ENCODE results near the gene AKR1A1. TPM values are rescaled to one million over a fixed set of nuclear protein-coding genes. Genes with fewer than 3 reads are reported as not detected.

The AKR1A1 gene
- total and polyA plus RNA-seq, 2 experiments from 2014 or later = 186 to 275 TPM

DNA sequence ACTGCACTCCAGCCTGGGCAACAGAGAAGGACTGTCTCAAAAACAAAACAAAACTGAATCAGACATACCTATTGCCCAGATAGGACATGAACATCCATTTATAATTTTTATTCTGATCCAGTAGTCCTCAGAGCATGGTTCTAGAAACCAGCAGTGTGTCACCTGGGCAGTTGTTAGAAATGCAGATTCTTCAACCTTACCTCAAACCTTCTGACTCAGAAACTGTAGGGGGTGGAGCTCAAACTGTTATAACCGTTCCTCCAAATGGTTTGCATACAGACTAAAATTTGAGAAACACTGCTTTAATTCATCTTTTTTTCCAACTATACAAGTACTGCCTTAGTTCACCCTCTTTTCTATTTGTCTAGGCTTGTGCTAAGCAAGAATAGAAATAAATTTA is 39.2 kb downstream of the AKR1A1 start:
- TF ChIP-seq, protein P1, sequence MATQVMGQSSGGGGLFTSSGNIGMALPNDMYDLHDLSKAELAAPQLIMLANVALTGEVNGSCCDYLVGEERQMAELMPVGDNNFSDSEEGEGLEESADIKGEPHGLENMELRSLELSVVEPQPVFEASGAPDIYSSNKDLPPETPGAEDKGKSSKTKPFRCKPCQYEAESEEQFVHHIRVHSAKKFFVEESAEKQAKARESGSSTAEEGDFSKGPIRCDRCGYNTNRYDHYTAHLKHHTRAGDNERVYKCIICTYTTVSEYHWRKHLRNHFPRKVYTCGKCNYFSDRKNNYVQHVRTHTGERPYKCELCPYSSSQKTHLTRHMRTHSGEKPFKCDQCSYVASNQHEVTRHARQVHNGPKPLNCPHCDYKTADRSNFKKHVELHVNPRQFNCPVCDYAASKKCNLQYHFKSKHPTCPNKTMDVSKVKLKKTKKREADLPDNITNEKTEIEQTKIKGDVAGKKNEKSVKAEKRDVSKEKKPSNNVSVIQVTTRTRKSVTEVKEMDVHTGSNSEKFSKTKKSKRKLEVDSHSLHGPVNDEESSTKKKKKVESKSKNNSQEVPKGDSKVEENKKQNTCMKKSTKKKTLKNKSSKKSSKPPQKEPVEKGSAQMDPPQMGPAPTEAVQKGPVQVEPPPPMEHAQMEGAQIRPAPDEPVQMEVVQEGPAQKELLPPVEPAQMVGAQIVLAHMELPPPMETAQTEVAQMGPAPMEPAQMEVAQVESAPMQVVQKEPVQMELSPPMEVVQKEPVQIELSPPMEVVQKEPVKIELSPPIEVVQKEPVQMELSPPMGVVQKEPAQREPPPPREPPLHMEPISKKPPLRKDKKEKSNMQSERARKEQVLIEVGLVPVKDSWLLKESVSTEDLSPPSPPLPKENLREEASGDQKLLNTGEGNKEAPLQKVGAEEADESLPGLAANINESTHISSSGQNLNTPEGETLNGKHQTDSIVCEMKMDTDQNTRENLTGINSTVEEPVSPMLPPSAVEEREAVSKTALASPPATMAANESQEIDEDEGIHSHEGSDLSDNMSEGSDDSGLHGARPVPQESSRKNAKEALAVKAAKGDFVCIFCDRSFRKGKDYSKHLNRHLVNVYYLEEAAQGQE (IDR thresholded peaks at IDR 0.05; ENCODE audit: unreplicated experiment) = no peak
- TF ChIP-seq CREB1 (CRISPR knock-in tag; IDR thresholded peaks at IDR 0.05; ENCODE audit: low read depth) (no peak), ZNF331 (CRISPR knock-in tag; IDR thresholded peaks at IDR 0.05; ENCODE audit: low read depth) (no peak), JUNB (IDR thresholded peaks at IDR 0.05; ENCODE audit: unreplicated experiment) (no peak), EZH2phosphoT487 (IDR thresholded peaks at IDR 0.05; ENCODE audit: unreplicated experiment) (no peak), POLR2AphosphoS5 (IDR thresholded peaks at IDR 0.05; ENCODE audit: low read depth) (no peak), STAT1 (IDR thresholded peaks at IDR 0.05; ENCODE audit: unreplicated experiment) (no peak), NANOG (IDR thresholded peaks at IDR 0.05; ENCODE audit: borderline replicate concordance) (no peak), EZH2 (IDR thresholded peaks at IDR 0.05; ENCODE audit: low read depth, unreplicated experiment) (no peak), ZNF114 (CRISPR knock-in tag; IDR thresholded peaks at IDR 0.05) (no peak)
- TF ChIP-seq, protein P2, sequence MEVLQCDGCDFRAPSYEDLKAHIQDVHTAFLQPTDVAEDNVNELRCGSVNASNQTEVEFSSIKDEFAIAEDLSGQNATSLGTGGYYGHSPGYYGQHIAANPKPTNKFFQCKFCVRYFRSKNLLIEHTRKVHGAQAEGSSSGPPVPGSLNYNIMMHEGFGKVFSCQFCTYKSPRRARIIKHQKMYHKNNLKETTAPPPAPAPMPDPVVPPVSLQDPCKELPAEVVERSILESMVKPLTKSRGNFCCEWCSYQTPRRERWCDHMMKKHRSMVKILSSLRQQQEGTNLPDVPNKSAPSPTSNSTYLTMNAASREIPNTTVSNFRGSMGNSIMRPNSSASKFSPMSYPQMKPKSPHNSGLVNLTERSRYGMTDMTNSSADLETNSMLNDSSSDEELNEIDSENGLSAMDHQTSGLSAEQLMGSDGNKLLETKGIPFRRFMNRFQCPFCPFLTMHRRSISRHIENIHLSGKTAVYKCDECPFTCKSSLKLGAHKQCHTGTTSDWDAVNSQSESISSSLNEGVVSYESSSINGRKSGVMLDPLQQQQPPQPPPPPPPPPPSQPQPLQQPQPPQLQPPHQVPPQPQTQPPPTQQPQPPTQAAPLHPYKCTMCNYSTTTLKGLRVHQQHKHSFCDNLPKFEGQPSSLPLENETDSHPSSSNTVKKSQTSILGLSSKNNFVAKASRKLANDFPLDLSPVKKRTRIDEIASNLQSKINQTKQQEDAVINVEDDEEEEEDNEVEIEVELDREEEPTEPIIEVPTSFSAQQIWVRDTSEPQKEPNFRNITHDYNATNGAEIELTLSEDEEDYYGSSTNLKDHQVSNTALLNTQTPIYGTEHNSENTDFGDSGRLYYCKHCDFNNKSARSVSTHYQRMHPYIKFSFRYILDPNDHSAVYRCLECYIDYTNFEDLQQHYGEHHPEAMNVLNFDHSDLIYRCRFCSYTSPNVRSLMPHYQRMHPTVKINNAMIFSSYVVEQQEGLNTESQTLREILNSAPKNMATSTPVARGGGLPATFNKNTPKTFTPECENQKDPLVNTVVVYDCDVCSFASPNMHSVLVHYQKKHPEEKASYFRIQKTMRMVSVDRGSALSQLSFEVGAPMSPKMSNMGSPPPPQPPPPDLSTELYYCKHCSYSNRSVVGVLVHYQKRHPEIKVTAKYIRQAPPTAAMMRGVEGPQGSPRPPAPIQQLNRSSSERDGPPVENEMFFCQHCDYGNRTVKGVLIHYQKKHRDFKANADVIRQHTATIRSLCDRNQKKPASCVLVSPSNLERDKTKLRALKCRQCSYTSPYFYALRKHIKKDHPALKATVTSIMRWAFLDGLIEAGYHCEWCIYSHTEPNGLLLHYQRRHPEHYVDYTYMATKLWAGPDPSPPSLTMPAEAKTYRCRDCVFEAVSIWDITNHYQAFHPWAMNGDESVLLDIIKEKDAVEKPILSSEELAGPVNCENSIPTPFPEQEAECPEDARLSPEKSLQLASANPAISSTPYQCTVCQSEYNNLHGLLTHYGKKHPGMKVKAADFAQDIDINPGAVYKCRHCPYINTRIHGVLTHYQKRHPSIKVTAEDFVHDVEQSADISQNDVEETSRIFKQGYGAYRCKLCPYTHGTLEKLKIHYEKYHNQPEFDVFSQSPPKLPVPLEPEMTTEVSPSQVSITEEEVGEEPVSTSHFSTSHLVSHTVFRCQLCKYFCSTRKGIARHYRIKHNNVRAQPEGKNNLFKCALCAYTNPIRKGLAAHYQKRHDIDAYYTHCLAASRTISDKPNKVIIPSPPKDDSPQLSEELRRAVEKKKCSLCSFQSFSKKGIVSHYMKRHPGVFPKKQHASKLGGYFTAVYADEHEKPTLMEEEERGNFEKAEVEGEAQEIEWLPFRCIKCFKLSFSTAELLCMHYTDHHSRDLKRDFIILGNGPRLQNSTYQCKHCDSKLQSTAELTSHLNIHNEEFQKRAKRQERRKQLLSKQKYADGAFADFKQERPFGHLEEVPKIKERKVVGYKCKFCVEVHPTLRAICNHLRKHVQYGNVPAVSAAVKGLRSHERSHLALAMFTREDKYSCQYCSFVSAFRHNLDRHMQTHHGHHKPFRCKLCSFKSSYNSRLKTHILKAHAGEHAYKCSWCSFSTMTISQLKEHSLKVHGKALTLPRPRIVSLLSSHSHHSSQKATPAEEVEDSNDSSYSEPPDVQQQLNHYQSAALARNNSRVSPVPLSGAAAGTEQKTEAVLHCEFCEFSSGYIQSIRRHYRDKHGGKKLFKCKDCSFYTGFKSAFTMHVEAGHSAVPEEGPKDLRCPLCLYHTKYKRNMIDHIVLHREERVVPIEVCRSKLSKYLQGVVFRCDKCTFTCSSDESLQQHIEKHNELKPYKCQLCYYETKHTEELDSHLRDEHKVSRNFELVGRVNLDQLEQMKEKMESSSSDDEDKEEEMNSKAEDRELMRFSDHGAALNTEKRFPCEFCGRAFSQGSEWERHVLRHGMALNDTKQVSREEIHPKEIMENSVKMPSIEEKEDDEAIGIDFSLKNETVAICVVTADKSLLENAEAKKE (CRISPR knock-in tag; IDR thresholded peaks at IDR 0.05) = no peak
- TF ChIP-seq, protein P3, sequence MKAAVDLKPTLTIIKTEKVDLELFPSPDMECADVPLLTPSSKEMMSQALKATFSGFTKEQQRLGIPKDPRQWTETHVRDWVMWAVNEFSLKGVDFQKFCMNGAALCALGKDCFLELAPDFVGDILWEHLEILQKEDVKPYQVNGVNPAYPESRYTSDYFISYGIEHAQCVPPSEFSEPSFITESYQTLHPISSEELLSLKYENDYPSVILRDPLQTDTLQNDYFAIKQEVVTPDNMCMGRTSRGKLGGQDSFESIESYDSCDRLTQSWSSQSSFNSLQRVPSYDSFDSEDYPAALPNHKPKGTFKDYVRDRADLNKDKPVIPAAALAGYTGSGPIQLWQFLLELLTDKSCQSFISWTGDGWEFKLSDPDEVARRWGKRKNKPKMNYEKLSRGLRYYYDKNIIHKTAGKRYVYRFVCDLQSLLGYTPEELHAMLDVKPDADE (IDR thresholded peaks at IDR 0.05) = no peak
- TF ChIP-seq, protein P4, sequence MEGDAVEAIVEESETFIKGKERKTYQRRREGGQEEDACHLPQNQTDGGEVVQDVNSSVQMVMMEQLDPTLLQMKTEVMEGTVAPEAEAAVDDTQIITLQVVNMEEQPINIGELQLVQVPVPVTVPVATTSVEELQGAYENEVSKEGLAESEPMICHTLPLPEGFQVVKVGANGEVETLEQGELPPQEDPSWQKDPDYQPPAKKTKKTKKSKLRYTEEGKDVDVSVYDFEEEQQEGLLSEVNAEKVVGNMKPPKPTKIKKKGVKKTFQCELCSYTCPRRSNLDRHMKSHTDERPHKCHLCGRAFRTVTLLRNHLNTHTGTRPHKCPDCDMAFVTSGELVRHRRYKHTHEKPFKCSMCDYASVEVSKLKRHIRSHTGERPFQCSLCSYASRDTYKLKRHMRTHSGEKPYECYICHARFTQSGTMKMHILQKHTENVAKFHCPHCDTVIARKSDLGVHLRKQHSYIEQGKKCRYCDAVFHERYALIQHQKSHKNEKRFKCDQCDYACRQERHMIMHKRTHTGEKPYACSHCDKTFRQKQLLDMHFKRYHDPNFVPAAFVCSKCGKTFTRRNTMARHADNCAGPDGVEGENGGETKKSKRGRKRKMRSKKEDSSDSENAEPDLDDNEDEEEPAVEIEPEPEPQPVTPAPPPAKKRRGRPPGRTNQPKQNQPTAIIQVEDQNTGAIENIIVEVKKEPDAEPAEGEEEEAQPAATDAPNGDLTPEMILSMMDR (conservative IDR thresholded peaks at IDR 0.05; ENCODE audit: low read depth in 2 of 2) = no peak
- peaks cover 88% of the 10 kb centered on the region for H3K36me3 Mint-ChIP-seq (ENCODE audit: low read depth)
- H3K27ac ChIP-seq (ENCODE audit: low read depth) = peak overlapping the region; percentile 59; the same call in 1 of the 2 replicates
- ATAC-seq = no peak
- H3K27me3 ChIP-seq (ENCODE audit: insufficient read depth) = no peaks in the 10 kb centered on the region
- H3K4me2 ChIP-seq = peak overlapping the region; percentile 32; the same call in 1 of the 2 replicates
- peaks cover under 1% of the 10 kb centered on the region; the same call in 1 of the 3 replicates for H3K9me3 Mint-ChIP-seq
- H3K4me3 ChIP-seq = no peak overlapping the region
- peaks cover 30% of the 10 kb centered on the region for H3K4me1 Mint-ChIP-seq
- peaks cover 5% of the 10 kb centered on the region for H3K27me3 Mint-ChIP-seq (ENCODE audit: insufficient read depth, low read depth, poor library complexity)
- no peaks in the 10 kb centered on the region for H3K9me2 ChIP-seq (ENCODE audit: insufficient read depth)
- DNase-seq (ENCODE audit: low spot score) = no peak
- H3F3A ChIP-seq (replicated peaks; ENCODE audit: low read depth) = peaks cover 25% of the 10 kb centered on the region; the same call in 1 of the 2 replicates
- H4K20me1 ChIP-seq (replicated peaks; ENCODE audit: insufficient read depth) = peaks cover 91% of the 10 kb centered on the region
- H2AFZ ChIP-seq = no peak overlapping the region
- H3K27ac Mint-ChIP-seq = no peak overlapping the region
- H3K79me2 ChIP-seq (replicated peaks; ENCODE audit: insufficient read depth) = peaks cover 100% of the 10 kb centered on the region
- H3K4me1 ChIP-seq (ENCODE audit: insufficient read depth) = peaks cover 24% of the 10 kb centered on the region
- H3K36me3 ChIP-seq (ENCODE audit: insufficient read depth) = peaks cover 62% of the 10 kb centered on the region
- H3K4me3 Mint-ChIP-seq = no peak overlapping the region
